ENCODE data around the gene SLC9A1. TPM values are rescaled to one million over a fixed set of nuclear protein-coding genes. Genes with fewer than 3 reads are reported as not detected.

The SLC9A1 gene
- total and polyA plus RNA-seq, 10 of the 15 experiments (the other 5 are each of a cell fraction or from before 2014, with no cell fraction given): 0.87 to 21.4 (median 4.3) TPM

GRCh38 chr1:27136998-27137542, 17.9 kb downstream of the SLC9A1 start (continued):
- TF ChIP-seq, protein P1, sequence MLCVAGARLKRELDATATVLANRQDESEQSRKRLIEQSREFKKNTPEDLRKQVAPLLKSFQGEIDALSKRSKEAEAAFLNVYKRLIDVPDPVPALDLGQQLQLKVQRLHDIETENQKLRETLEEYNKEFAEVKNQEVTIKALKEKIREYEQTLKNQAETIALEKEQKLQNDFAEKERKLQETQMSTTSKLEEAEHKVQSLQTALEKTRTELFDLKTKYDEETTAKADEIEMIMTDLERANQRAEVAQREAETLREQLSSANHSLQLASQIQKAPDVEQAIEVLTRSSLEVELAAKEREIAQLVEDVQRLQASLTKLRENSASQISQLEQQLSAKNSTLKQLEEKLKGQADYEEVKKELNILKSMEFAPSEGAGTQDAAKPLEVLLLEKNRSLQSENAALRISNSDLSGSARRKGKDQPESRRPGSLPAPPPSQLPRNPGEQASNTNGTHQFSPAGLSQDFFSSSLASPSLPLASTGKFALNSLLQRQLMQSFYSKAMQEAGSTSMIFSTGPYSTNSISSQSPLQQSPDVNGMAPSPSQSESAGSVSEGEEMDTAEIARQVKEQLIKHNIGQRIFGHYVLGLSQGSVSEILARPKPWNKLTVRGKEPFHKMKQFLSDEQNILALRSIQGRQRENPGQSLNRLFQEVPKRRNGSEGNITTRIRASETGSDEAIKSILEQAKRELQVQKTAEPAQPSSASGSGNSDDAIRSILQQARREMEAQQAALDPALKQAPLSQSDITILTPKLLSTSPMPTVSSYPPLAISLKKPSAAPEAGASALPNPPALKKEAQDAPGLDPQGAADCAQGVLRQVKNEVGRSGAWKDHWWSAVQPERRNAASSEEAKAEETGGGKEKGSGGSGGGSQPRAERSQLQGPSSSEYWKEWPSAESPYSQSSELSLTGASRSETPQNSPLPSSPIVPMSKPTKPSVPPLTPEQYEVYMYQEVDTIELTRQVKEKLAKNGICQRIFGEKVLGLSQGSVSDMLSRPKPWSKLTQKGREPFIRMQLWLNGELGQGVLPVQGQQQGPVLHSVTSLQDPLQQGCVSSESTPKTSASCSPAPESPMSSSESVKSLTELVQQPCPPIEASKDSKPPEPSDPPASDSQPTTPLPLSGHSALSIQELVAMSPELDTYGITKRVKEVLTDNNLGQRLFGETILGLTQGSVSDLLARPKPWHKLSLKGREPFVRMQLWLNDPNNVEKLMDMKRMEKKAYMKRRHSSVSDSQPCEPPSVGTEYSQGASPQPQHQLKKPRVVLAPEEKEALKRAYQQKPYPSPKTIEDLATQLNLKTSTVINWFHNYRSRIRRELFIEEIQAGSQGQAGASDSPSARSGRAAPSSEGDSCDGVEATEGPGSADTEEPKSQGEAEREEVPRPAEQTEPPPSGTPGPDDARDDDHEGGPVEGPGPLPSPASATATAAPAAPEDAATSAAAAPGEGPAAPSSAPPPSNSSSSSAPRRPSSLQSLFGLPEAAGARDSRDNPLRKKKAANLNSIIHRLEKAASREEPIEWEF (IDR thresholded peaks at IDR 0.05; ENCODE audit: insufficient replicate concordance, low read depth, low read length): no peak
- TF ChIP-seq, protein P2, sequence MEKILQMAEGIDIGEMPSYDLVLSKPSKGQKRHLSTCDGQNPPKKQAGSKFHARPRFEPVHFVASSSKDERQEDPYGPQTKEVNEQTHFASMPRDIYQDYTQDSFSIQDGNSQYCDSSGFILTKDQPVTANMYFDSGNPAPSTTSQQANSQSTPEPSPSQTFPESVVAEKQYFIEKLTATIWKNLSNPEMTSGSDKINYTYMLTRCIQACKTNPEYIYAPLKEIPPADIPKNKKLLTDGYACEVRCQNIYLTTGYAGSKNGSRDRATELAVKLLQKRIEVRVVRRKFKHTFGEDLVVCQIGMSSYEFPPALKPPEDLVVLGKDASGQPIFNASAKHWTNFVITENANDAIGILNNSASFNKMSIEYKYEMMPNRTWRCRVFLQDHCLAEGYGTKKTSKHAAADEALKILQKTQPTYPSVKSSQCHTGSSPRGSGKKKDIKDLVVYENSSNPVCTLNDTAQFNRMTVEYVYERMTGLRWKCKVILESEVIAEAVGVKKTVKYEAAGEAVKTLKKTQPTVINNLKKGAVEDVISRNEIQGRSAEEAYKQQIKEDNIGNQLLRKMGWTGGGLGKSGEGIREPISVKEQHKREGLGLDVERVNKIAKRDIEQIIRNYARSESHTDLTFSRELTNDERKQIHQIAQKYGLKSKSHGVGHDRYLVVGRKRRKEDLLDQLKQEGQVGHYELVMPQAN (conservative IDR thresholded peaks at IDR 0.05): no peak
- TF ChIP-seq, protein P3, sequence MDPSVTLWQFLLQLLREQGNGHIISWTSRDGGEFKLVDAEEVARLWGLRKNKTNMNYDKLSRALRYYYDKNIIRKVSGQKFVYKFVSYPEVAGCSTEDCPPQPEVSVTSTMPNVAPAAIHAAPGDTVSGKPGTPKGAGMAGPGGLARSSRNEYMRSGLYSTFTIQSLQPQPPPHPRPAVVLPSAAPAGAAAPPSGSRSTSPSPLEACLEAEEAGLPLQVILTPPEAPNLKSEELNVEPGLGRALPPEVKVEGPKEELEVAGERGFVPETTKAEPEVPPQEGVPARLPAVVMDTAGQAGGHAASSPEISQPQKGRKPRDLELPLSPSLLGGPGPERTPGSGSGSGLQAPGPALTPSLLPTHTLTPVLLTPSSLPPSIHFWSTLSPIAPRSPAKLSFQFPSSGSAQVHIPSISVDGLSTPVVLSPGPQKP (IDR thresholded peaks at IDR 0.05; ENCODE audit: low read depth, low read length): no peak
- TF ChIP-seq SIN3A (IDR thresholded peaks at IDR 0.05; ENCODE audit: low read depth, low read length) (no peak), CBX3 (IDR thresholded peaks at IDR 0.05; ENCODE audit: borderline replicate concordance, low read depth) (no peak), GABPA (IDR thresholded peaks at IDR 0.05; ENCODE audit: low read depth) (peak; percentile 43; the same call in 1 of the 2 replicates), ZBTB11 (CRISPR knock-in tag; IDR thresholded peaks at IDR 0.05) (no peak), EP300 (IDR thresholded peaks at IDR 0.05; ENCODE audit: borderline replicate concordance in 1 of 2, control insufficient read depth in 1 of 2, low read depth in 2 of 2, low read length in 2 of 2) (no peak), CHD2 (IDR thresholded peaks at IDR 0.05; ENCODE audit: borderline replicate concordance, low read depth, low read length) (no peak), ZBTB33 (IDR thresholded peaks at IDR 0.05) (no peak), RAD51 (IDR thresholded peaks at IDR 0.05) (no peak), ZNF217 (IDR thresholded peaks at IDR 0.05) (no peak), EED (IDR thresholded peaks at IDR 0.05; ENCODE audit: low read depth) (no peak), YBX1 (IDR thresholded peaks at IDR 0.05) (no peak), FOS (IDR thresholded peaks at IDR 0.05; ENCODE audit: borderline replicate concordance, extremely low read depth, insufficient read length) (no peak), CREB1 (IDR thresholded peaks at IDR 0.05; ENCODE audit: low read depth) (peak; percentile 30; the same call in 1 of the 2 replicates)

Data from GM12878 (cell line).